Measurements from ENCODE around the gene DAZAP2.
"Not testable (repeated sequence)": the region's sequence is repeated elsewhere in the genome, so short reads cannot be mapped to it uniquely, and the experiment has no call there.

DAZAP2 gene

GRCh38 chr12:51246254-51246853, 7.7 kb downstream of the DAZAP2 start:
- no peak overlapping the region for H3K27ac ChIP-seq (ENCODE audit: low read depth, low read length)
- no peak overlapping the region for H3K4me3 ChIP-seq (ENCODE audit: low read depth in 1 of 2, low read length in 2 of 2)
- H3K36me3 ChIP-seq (ENCODE audit: control insufficient read depth in 1 of 2, insufficient read depth in 2 of 2, low read length in 2 of 2), result peaks cover 26 to 46% of the 10 kb centered on the region in 2 donors
- H3K27me3 ChIP-seq (ENCODE audit: control insufficient read depth in 1 of 2, insufficient read depth in 2 of 2, low read length in 2 of 2), result no peaks in the 10 kb centered on the region
- H3K9ac ChIP-seq (ENCODE audit: low read depth in 1 of 2, low read length in 2 of 2), result no peak overlapping the region
- H3K4me1 ChIP-seq (ENCODE audit: control insufficient read depth in 1 of 2, insufficient read depth in 2 of 2, low read length in 2 of 2), result peaks cover 22% of the 10 kb centered on the region in 2 donors
- H3K9me3 ChIP-seq (ENCODE audit: control insufficient read depth in 1 of 2, low read length in 2 of 2), result no peaks in the 10 kb centered on the region

- Histone ChIP-seq H3K36me3 (ENCODE audit: control insufficient read depth in 1 of 2, insufficient read depth in 2 of 2, low read length in 2 of 2) (peaks cover 20 to 35% of the 10 kb centered on the region in 2 donors), H3K9me3 (ENCODE audit: control insufficient read depth in 1 of 2, low read length in 2 of 2) (no peaks in the 10 kb centered on the region), H3K4me3 (ENCODE audit: low read depth in 1 of 2, low read length in 2 of 2) (no peak overlapping the region), H3K9ac (ENCODE audit: low read depth in 1 of 2, low read length in 2 of 2) (no peak overlapping the region), H3K27ac (ENCODE audit: low read depth, low read length) (no peak overlapping the region), H3K4me1 (ENCODE audit: control insufficient read depth in 1 of 2, insufficient read depth in 2 of 2, low read length in 2 of 2) (peaks cover 21 to 22% of the 10 kb centered on the region in 2 donors), H3K27me3 (ENCODE audit: control insufficient read depth in 1 of 2, insufficient read depth in 2 of 2, low read length in 2 of 2) (no peaks in the 10 kb centered on the region)
Observed at GRCh38 chr12:51247523-51248206, 9.0 kb downstream of the DAZAP2 start.

GRCh38 chr12:51253276-51253675, 14.7 kb downstream of the DAZAP2 start:
- Histone ChIP-seq H3K4me1 (ENCODE audit: control insufficient read depth in 1 of 2, insufficient read depth in 2 of 2, low read length in 2 of 2) (no peaks in the 10 kb centered on the region), H3K27ac (ENCODE audit: low read depth, low read length) (no peak overlapping the region), H3K9ac (ENCODE audit: low read depth in 1 of 2, low read length in 2 of 2) (no peak overlapping the region), H3K9me3 (ENCODE audit: control insufficient read depth in 1 of 2, low read length in 2 of 2) (no peaks in the 10 kb centered on the region), H3K36me3 (ENCODE audit: control insufficient read depth in 1 of 2, insufficient read depth in 2 of 2, low read length in 2 of 2) (peaks cover 0 to 12% of the 10 kb centered on the region in 2 donors), H3K27me3 (ENCODE audit: control insufficient read depth in 1 of 2, insufficient read depth in 2 of 2, low read length in 2 of 2) (no peaks in the 10 kb centered on the region), H3K4me3 (ENCODE audit: low read depth in 1 of 2, low read length in 2 of 2) (no peak overlapping the region)

GRCh38 chr12:51254536-51254935, 15.9 kb downstream of the DAZAP2 start:
- Histone ChIP-seq H3K9me3 (ENCODE audit: control insufficient read depth in 1 of 2, low read length in 2 of 2) (no peaks in the 10 kb centered on the region), H3K4me1 (ENCODE audit: control insufficient read depth in 1 of 2, insufficient read depth in 2 of 2, low read length in 2 of 2) (no peaks in the 10 kb centered on the region), H3K27ac (ENCODE audit: low read depth, low read length) (no peak overlapping the region), H3K36me3 (ENCODE audit: control insufficient read depth in 1 of 2, insufficient read depth in 2 of 2, low read length in 2 of 2) (peaks cover 0 to 12% of the 10 kb centered on the region in 2 donors), H3K4me3 (ENCODE audit: low read depth in 1 of 2, low read length in 2 of 2) (no peak overlapping the region), H3K9ac (ENCODE audit: low read depth in 1 of 2, low read length in 2 of 2) (no peak overlapping the region), H3K27me3 (ENCODE audit: control insufficient read depth in 1 of 2, insufficient read depth in 2 of 2, low read length in 2 of 2) (no peaks in the 10 kb centered on the region)

- not testable (repeated sequence) for H3K9ac ChIP-seq (ENCODE audit: low read depth in 1 of 2, low read length in 2 of 2); H3K36me3 ChIP-seq (ENCODE audit: control insufficient read depth in 1 of 2, insufficient read depth in 2 of 2, low read length in 2 of 2); H3K4me3 ChIP-seq (ENCODE audit: low read depth in 1 of 2, low read length in 2 of 2); H3K27ac ChIP-seq (ENCODE audit: low read depth, low read length); H3K27me3 ChIP-seq (ENCODE audit: control insufficient read depth in 1 of 2, insufficient read depth in 2 of 2, low read length in 2 of 2); H3K9me3 ChIP-seq (ENCODE audit: control insufficient read depth in 1 of 2, low read length in 2 of 2); H3K4me1 ChIP-seq (ENCODE audit: control insufficient read depth in 1 of 2, insufficient read depth in 2 of 2, low read length in 2 of 2)
Observed at GRCh38 chr12:51259600-51259999, 21.0 kb downstream of the DAZAP2 start.

- H3K9ac ChIP-seq (ENCODE audit: low read depth in 1 of 2, low read length in 2 of 2), result no peak overlapping the region
- H3K36me3 ChIP-seq (ENCODE audit: control insufficient read depth in 1 of 2, insufficient read depth in 2 of 2, low read length in 2 of 2), result peaks cover 0 to 2% of the 10 kb centered on the region in 2 donors
- no peak overlapping the region for H3K27ac ChIP-seq (ENCODE audit: low read depth, low read length)
- H3K4me1 ChIP-seq (ENCODE audit: control insufficient read depth in 1 of 2, insufficient read depth in 2 of 2, low read length in 2 of 2), result no peaks in the 10 kb centered on the region
- H3K9me3 ChIP-seq (ENCODE audit: control insufficient read depth in 1 of 2, low read length in 2 of 2), result no peaks in the 10 kb centered on the region
- H3K27me3 ChIP-seq (ENCODE audit: control insufficient read depth in 1 of 2, insufficient read depth in 2 of 2, low read length in 2 of 2), result no peaks in the 10 kb centered on the region
- H3K4me3 ChIP-seq (ENCODE audit: low read depth in 1 of 2, low read length in 2 of 2), result no peak overlapping the region
Observed at GRCh38 chr12:51262758-51263177, 24.1 kb downstream of the DAZAP2 start.

- Histone ChIP-seq H3K36me3 (ENCODE audit: control insufficient read depth in 1 of 2, insufficient read depth in 2 of 2, low read length in 2 of 2) (peaks cover 0 to 2% of the 10 kb centered on the region in 2 donors), H3K4me3 (ENCODE audit: low read depth in 1 of 2, low read length in 2 of 2) (no peak overlapping the region), H3K27me3 (ENCODE audit: control insufficient read depth in 1 of 2, insufficient read depth in 2 of 2, low read length in 2 of 2) (no peaks in the 10 kb centered on the region), H3K9ac (ENCODE audit: low read depth in 1 of 2, low read length in 2 of 2) (no peak overlapping the region), H3K4me1 (ENCODE audit: control insufficient read depth in 1 of 2, insufficient read depth in 2 of 2, low read length in 2 of 2) (no peaks in the 10 kb centered on the region), H3K9me3 (ENCODE audit: control insufficient read depth in 1 of 2, low read length in 2 of 2) (no peaks in the 10 kb centered on the region), H3K27ac (ENCODE audit: low read depth, low read length) (no peak overlapping the region)
Observed at GRCh38 chr12:51263341-51263740, 24.7 kb downstream of the DAZAP2 start.

- H3K4me1 ChIP-seq (ENCODE audit: control insufficient read depth in 1 of 2, insufficient read depth in 2 of 2, low read length in 2 of 2), result peaks cover 0 to 6% of the 10 kb centered on the region in 2 donors
- peaks cover 0 to 2% of the 10 kb centered on the region in 2 donors for H3K36me3 ChIP-seq (ENCODE audit: control insufficient read depth in 1 of 2, insufficient read depth in 2 of 2, low read length in 2 of 2)
- no peaks in the 10 kb centered on the region for H3K9me3 ChIP-seq (ENCODE audit: control insufficient read depth in 1 of 2, low read length in 2 of 2)
- H3K27me3 ChIP-seq (ENCODE audit: control insufficient read depth in 1 of 2, insufficient read depth in 2 of 2, low read length in 2 of 2), result no peaks in the 10 kb centered on the region
- H3K9ac ChIP-seq (ENCODE audit: low read depth in 1 of 2, low read length in 2 of 2), result no peak overlapping the region
- no peak overlapping the region for H3K4me3 ChIP-seq (ENCODE audit: low read depth in 1 of 2, low read length in 2 of 2)
- H3K27ac ChIP-seq (ENCODE audit: low read depth, low read length), result no peak overlapping the region
Observed at GRCh38 chr12:51264297-51264696, 25.7 kb downstream of the DAZAP2 start.

GRCh38 chr12:51265024-51265423, 26.4 kb downstream of the DAZAP2 start:
- Histone ChIP-seq H3K4me3 (ENCODE audit: low read depth in 1 of 2, low read length in 2 of 2) (no peak overlapping the region), H3K4me1 (ENCODE audit: control insufficient read depth in 1 of 2, insufficient read depth in 2 of 2, low read length in 2 of 2) (peaks cover 0 to 7% of the 10 kb centered on the region in 2 donors), H3K27me3 (ENCODE audit: control insufficient read depth in 1 of 2, insufficient read depth in 2 of 2, low read length in 2 of 2) (no peaks in the 10 kb centered on the region), H3K36me3 (ENCODE audit: control insufficient read depth in 1 of 2, insufficient read depth in 2 of 2, low read length in 2 of 2) (peaks cover 0 to 2% of the 10 kb centered on the region in 2 donors), H3K9ac (ENCODE audit: low read depth in 1 of 2, low read length in 2 of 2) (no peak overlapping the region), H3K9me3 (ENCODE audit: control insufficient read depth in 1 of 2, low read length in 2 of 2) (no peaks in the 10 kb centered on the region), H3K27ac (ENCODE audit: low read depth, low read length) (no peak overlapping the region)

- Histone ChIP-seq H3K9ac (ENCODE audit: low read depth in 1 of 2, low read length in 2 of 2) (peak overlapping the region; percentile 62 to 67), H3K27me3 (ENCODE audit: control insufficient read depth in 1 of 2, insufficient read depth in 2 of 2, low read length in 2 of 2) (no peaks in the 10 kb centered on the region), H3K4me3 (ENCODE audit: low read depth in 1 of 2, low read length in 2 of 2) (peak overlapping the region; percentile 81 to 87), H3K4me1 (ENCODE audit: control insufficient read depth in 1 of 2, insufficient read depth in 2 of 2, low read length in 2 of 2) (peaks cover 7 to 21% of the 10 kb centered on the region in 2 donors), H3K9me3 (ENCODE audit: control insufficient read depth in 1 of 2, low read length in 2 of 2) (no peaks in the 10 kb centered on the region), H3K27ac (ENCODE audit: low read depth, low read length) (peak overlapping the region; percentile 72), H3K36me3 (ENCODE audit: control insufficient read depth in 1 of 2, insufficient read depth in 2 of 2, low read length in 2 of 2) (peaks cover 0 to 2% of the 10 kb centered on the region in 2 donors)
Observed at GRCh38 chr12:51269174-51270066, 30.8 kb downstream of the DAZAP2 start.

Data from duodenal mucosa (tissue), 2 donors.